GM18907 (cell line): Measurements from ENCODE around the gene ZNF674.

Experiments used
- ATAC-seq: cut with Tn5 transposase; IDR thresholded peaks from one replicate; pipeline ENCODE4 v1.9.1; 2021; ENCODE audit warnings: mild to moderate bottlenecking, moderate library complexity; ENCODE audit not compliant: unreplicated experiment

ZNF674 gene

DNA sequence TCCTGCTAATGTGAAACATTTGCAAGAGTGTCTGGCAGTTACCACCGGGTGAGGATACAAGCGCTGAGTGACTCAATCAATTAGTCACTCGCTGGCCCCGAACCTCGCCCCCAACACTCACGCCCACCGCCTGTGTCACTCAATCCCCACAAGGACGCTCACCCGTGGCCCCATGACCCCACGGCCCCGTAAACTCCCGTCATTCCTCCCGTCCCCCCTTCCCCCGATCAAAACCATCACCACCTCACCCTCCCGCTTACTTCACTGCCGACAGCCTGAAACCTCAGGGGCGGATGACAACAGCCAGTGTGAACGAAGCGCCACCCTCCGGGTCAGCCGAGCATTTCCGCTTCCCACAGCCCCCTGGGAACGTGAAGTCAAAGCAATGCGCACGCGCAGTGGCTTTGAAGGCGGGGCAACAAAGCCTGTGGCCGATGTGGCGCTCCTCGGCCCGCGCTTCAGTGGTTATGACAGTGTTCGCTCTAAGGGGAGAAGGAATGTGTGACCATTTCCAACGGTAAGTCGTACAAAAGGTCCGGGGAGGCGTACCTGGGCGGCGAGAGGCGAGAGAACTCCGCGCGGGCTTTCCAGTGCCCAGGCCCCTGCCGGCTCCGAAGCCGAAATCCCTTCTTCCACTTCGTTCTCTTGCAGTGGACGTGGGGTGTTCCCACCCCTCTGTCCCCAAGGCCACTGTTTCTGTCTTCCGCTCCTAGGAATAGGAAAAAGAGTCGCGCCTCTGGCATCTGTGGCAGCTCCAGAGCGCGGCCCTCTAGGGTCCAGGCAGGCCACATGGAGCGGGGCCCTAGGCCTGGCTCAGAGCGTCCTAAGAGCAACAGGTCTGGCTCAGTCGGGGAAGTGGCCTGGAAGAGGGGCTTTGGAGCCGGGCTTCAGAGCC is at the start of gene ZNF674:
TSS of gene ZNF674 (minus strand) at position 311 of the 895 bp plus-strand sequence. CDS start 3,334 bp downstream, outside the sequence.
- ATAC-seq, result peak; percentile 84

DNA sequence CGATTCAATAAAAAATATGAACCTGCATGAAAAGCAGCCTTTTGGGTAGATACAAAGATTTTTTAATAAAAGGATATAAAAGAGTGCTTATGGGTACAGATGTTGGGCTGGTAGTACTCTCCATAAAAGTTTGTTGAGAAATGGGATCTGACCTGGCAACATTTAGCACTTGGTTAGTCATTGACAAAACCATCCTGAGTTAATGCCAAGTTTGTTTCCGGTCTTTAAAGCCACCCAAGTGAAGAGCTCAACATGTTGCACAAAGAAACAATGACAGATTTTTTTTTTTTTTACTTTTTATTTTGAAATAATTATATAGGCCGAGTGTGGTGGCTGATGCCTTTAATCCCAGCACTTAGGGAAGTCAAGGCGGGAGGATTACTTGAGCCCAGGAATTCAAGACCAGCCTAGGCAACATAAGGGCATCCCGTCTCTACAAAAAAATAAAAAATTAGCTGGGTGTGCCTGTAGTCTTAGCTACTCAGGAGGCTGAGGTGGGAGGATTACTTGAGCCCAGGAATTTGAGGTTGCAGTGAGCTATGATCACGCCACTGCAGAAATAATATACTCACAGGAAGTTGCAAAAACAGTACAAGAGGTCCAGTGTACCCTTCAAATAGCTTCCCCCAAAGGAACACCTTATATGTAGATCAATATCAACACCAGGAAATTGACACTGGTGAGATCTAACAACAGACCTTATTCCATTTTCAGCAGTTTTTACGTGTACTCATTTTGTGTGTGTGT is 44.9 kb upstream of the ZNF674 start:
- ATAC-seq, result no peak

DNA sequence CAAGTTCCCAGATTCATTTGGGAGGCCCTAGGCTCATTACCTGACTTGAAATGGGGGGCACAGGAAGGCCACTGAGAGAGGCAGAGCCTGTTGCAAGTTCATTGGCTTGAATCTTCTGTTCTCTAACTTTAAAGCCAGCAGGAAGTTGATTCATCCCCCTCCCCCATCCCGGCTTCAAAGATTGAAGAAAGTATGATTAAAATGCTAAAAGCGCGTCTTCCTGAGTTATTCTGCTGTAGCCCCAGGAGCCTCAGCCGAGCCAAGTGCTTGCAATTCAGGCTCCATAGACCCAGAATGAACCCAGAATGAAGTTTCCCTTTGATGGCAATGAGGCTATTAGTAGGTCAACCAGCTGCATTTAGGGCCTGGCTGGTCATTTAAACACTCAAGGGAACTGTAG is 43.0 kb upstream of the ZNF674 start:
- no peak for ATAC-seq

DNA sequence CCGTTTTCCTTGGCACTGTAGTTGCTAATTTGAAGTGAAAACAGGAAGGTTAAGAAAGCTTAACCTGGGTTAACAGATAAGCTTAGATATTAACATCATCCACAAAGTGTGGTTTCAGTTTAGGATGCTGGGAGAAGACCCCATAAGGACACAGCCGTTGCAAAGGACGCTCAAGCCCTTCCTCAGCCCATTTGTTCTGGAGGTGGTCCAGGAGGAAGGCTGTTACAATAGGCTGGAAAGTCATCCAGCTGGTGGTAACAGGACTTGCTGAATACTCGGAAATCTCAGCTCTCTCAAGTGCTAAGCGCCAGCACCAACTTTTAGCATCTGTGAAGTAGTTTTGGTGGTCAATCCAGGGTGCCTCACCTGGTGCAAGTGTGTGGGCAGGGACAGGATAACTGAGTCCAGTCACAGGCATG is 42.5 kb upstream of the ZNF674 start:
- ATAC-seq, result no peak

DNA sequence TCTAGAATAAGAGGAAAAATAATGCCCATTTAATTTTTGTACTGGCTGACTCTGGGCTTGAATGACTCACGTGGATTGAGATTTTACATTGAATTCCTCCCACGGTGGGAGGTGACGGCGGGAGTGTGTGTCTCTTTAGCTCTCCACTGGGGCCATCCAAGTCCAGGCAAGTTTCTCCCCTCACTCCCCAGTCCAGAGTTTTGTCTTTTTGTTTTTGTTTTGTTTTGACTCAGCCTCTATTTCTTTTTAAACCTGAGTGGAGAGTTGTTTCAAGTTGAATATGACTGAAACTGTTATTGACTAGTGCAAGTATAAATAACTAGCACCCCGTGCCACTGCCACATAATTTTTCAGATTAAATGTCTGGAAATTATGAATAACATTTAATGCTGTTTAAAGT is 41.9 kb upstream of the ZNF674 start:
- ATAC-seq, result peak; percentile 56

DNA sequence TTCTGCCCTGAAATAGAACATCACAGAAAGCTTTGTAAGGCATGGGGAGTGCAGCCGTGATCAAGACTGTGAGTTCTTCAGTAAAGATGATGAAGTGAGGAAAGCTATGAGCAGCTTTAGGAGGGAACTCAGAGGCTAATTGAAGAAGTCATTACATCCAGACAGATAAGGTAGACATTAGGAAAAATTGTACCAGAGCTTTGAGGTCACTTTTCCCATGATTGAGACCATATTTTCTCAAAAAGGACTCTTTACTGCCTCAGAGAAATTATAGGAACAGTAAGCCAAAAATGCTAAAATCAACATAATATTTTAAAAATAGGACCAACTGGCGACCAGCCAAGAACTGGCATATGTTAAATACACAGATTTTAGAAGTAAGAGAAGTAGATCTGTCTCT is 39.5 kb upstream of the ZNF674 start:
- no peak for ATAC-seq

DNA sequence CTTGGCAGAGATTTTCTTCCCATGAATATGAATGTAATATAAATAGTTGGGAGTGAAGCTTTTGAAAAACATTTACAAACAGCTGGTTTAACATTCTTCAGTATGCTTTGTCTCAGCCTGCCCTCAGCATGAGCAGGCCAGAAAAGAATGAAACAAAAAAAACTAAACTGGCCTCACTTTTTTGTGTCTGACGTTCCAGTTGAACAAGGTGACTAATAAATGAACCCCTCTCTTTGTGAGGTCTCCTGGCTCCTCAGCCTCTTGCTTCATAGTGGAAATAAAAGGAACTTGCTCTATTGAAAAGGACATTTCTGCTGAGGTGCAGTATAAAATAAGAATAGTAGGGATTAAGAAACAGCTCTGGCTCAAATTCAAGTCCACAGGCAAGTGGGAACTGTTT is 37.7 kb upstream of the ZNF674 start:
- no peak for ATAC-seq

DNA sequence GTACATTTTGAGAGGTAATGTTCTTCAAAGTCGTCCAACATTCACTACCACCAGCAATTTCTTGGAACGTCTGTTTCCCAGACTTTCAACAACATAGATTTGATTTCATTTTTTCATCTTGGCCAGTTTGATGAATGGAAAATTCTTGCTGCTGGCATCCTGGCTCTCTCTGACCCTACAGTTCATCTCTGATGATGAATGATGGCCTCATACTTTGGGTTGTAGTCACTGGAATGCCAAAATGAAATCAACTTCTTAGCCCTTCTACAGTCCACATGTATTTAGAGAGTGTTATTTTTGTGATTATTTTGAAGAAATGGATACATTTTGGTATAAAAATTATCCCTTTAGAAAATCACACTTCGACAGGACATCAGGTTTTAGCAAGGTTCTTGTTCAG is 37.1 kb upstream of the ZNF674 start:
- ATAC-seq, result no peak

DNA sequence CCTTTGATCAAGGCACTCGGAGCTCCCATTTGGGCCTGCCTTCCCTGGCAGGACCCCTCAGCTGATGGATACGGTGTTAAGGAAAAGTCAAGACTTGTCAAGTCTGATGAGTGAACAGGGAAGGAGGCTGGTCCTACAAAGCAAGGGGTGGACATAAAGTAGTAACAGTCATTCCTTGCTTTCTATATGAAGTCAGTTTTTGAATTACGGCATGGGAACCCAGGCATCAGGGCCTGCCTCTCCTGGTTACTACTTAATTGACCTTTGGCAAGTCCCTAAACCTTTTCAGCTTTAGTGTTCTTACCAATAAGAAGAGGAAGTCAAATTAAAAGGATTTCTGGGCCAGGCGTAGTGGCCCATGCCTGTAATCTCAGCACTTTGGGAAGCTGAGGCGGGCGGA is 35.4 kb upstream of the ZNF674 start:
- ATAC-seq, result no peak

DNA sequence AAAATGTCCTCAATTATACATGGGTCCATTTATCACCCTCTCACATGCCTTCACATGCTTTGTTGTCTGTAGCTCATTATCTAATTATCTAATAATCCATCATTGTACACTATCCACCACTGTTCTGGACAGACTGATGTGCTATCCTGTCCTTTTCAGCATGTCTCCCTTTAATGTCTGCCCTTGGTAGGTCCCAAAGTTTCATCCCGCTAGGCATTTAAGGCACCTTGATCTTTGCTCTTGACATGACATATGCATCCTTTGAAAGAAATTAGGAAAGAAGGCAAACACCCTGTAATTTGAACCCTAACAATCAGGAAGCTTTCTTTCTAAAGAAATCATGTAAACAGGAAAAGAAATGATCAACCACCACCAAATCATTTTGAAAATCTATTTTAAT is 34.0 kb upstream of the ZNF674 start:
- ATAC-seq, result no peak

DNA sequence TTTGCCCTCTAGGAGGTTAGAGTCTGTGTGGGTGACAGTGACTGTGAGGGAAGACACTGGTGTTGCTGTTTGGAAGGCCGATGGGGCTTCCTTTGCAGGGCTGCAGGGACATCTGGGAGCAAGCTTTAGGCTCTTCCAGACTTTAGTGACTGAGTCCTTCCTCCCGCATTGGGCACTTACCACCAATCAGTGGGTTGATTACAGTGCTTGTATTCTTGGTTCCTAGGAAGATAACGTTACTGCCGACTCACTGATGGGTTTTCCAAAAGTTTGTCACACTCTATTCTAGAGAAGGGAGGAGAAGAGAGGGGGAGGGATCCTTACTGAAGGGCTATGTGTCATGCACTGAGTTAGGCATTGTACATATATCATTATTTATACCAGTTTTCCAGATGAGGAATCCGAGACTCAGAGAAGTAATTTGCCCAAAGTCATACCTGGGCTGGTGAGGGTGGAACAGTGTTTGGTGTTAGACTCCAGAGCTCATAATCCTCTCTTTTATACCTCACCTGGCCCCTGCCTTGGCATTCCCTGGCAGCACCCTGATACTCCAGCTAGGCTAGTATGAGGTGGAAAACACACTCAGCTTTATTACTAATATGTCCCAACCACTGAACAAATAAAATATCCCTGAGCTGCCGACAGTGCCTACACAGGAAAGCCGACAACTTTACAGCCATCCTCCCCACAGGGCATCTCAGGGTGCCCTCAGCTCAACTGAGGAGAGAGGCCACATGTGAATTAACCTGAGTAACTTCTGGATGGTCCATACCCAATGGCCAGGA is 32.2 kb upstream of the ZNF674 start:
- ATAC-seq, result no peak

DNA sequence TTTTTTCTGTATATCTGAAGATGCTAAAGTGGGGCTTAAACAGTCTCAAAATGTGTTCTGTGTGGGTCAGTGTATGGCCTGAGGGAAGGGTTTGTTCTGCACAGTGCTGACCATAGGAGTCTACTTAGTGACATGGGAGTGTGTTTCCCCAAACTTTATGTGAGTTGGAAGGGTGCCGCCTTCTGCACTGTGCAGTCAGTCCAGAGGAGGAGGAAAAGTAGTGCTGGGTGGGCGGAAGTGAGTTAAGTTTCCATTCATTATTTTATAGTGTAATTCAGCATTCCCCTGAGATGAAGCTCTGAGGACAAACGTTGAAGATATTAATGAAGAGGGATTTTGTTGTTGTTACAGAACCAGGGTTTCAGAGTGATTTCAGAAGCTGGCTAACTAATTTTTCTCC is 31.2 kb upstream of the ZNF674 start:
- ATAC-seq, result no peak

DNA sequence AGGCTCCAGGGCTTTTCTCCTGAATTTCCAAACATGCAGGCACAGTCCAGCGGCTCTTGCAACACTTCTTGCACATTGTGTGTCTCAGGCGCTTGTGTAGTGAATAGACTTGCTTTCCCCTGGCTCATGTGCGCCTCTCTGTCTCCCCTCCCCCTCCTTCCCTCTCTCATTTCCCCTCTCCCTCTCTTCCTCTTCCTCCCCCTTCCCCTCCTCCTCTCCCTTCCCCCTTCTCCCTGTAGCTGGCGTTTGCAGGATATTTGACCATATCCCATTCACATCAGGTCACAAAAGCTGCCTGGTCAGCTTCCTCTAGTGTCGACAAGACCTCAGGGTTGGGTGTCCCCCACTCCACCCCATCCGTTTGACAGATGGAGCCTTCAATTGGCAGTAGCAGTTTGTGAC is 30.8 kb upstream of the ZNF674 start:
- no peak for ATAC-seq

DNA sequence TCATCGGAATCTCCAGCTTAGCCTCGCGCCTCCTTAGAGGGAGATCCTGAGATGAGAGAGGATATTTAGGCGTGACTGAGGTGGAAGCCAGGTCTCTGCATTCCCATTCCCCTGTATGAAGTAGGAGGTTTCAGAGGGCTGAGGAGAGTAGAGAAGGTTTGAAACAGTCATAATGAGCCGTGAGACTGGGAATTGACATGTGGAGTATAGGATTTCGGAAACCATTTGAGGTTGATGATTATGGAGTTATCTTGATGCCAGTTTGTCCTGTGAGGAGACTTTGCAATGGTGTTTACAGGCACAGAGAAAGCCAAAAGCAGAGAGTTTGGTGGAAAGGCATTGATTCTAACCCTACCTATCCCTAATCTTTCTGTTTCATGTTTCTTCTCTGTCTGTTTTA is 30.4 kb upstream of the ZNF674 start:
- ATAC-seq, result no peak

DNA sequence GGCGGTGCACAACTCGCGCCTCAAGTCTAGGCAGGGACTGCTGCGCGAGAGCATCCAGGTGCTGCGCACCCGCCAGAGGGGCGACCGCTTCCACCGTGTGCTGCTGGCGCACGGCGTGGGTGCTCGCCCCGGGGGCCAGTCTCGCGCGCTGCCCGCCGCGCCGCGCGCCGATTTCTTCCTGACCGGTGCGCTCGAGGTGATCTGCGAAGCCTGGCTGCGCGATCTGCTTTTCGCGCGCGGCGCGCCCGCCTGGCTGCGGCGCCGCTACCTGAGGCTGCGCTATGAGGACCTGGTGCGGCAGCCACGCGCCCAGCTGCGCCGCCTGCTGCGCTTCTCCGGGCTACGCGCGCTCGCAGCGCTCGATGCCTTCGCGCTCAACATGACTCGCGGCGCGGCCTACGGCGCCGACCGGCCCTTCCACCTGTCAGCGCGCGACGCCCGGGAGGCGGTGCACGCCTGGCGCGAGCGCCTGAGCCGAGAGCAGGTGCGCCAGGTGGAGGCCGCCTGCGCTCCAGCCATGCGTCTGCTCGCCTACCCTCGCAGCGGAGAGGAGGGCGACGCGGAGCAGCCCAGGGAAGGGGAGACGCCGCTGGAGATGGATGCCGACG is 29.7 kb upstream of the ZNF674 start:
- ATAC-seq, result peak; percentile 14

DNA sequence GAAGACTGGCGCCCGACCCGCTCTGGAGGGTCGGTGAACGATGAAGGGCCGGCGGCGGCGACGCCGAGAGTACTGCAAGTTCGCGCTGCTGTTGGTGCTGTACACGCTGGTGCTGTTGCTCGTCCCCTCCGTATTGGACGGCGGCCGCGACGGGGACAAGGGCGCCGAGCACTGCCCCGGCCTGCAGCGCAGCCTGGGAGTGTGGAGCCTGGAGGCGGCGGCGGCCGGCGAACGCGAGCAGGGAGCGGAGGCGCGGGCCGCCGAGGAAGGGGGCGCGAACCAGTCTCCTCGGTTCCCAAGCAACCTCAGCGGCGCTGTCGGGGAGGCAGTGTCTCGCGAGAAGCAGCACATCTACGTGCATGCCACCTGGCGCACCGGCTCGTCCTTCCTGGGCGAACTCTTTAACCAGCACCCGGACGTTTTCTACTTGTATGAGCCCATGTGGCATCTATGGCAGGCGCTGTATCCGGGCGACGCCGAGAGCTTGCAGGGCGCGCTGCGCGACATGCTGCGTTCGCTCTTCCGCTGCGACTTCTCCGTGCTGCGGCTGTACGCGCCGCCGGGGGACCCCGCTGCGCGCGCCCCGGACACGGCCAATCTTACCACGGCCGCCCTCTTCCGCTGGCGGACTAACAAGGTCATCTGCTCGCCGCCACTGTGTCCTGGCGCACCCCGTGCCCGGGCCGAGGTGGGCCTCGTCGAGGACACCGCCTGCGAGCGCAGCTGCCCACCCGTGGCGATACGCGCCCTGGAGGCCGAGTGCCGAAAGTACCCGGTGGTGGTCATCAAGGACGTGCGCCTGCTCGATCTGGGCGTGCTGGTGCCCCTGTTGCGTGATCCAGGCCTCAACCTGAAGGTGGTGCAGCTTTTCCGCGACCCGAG is 28.9 kb upstream of the ZNF674 start:
- ATAC-seq, result peak; percentile 44

DNA sequence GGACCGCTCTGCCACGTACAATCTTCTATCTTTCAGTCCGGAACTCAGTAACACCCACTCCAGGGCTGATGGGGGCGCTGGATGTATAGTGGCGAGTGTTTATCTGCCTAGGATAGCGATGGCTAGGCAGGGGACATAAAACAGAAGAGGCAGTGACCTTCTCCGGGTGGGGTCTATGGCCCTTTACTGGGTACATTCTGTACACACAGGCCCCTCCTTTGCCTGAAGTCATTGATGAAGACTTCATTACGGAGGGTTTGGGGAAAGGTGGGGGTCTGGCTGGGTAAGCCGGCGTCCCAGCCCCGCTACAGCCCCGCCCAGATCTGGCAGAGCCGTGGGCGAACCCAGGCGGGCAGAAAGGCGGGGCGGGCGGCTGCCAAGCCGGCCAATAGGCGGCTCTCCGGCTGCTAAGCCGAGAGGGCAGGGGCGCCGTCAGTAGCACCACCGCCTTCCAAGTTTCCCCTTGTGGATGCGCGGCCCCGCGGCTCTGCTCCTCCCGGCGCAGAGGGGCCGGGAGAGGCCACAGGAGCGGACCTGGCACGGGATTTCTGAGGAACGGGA is 28.2 kb upstream of the ZNF674 start, which contains the start of gene CHST7:
TSS of gene CHST7 (plus strand) at position 435 of the 561 bp plus-strand sequence. CDS start 167 bp downstream, outside the sequence.
- ATAC-seq, result peak; percentile 41

DNA sequence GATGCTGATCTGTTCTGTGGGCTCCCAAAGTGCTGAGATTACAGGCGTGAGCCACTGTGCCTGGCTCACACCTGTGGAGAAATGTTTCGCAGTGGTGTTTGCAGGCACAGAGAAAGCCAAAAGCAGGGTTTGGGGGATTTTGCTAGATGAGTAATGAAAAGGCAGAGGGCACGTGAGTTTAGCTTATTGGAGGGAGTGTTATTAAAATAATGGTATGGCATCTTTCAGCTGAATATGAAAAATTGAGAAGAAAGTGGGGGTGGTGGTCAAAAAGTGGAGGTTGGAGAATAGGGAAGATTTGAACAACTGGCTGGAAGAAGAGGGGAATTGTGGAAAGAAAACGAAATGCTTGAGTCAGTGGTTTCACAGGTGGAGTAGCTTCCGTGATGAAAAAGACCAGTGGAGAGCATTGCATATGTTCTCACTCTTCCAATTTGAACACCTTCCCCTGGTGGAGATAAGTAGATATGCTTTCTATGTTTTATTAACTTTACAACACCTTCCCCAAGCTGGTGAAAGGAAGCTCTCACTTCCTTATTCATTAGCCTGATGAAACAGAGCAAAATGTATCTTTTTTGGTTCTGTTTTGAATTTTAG is 27.2 kb upstream of the ZNF674 start:
- peak; percentile 43 for ATAC-seq
